Suppressor macrophage treated with lipopolysaccharide for 1 hour (primary cell): ENCODE data around the gene ZNF320.
"Not testable (repeated sequence)": the region's sequence is repeated elsewhere in the genome, so short reads cannot be mapped to it uniquely, and the experiment has no call there.

Source experiments
- DNase-seq, 3 donors: peaks; one replicate each; pipeline ENCODE4 v3.0.0-alpha.2; 2020 to 2022

Gene ZNF320

GRCh38 chr19:52897138-52897935, at the start of gene ZNF320:
Gene ZNF320 (minus strand): TSS chr19:52897635. CDS start chr19:52890255, 7,380 bp downstream.
- DNase-seq: peak; percentile 96 to 98 (median 98)

DNA sequence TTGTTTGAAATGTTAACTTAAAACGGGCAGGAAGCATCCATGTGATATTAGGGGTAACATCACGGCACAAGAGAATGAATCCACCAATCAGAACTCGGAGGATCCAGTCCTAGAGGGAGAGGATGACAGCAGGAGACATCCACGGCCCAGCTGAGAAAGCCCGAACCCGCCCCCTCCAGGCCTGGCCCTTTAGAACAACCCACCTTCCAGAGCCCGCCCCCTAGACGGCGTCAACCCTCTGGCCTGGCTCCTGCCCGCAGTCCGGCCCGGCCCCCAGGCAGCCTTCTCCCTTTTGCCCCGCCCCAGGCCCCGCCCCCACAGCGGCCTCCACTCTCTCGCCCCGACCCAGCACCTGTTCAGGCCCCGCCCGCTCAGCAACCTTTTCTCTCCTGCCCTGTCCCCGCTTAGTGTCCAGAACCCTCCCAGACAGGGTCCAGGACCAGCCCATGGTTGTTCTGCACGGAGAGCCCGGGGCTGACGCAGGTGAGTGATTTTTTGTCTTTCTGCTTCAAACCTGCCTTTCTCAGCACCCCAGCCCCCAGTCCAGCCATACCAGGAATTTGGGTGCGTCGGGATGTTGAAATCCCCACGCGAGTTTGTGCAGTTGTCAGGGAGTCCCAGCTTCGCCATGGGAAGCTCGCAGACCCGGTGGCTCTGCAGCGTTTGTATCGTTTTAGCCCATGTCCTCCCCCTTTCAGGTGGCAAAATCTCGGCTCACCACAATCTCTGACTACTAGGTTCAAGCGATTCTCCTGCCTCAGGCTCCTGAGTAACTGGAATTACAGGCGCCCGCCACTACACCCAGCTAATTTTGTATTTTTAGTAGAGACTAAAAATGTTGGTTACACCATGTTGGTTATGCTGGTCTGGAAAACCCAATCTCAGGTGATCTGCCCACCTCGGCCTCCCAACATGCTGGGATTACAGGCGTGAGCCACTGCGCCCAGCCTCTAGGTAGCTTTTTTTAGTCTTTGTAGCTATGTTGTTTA, 49.2 kb upstream of the ZNF320 start:
- DNase-seq: no peak

GRCh38 chr19:52945652-52946321, 48.4 kb upstream of the ZNF320 start:
- DNase-seq: no peak

GRCh38 chr19:52944703-52945493, 47.5 kb upstream of the ZNF320 start:
- not testable (repeated sequence) for DNase-seq

DNA sequence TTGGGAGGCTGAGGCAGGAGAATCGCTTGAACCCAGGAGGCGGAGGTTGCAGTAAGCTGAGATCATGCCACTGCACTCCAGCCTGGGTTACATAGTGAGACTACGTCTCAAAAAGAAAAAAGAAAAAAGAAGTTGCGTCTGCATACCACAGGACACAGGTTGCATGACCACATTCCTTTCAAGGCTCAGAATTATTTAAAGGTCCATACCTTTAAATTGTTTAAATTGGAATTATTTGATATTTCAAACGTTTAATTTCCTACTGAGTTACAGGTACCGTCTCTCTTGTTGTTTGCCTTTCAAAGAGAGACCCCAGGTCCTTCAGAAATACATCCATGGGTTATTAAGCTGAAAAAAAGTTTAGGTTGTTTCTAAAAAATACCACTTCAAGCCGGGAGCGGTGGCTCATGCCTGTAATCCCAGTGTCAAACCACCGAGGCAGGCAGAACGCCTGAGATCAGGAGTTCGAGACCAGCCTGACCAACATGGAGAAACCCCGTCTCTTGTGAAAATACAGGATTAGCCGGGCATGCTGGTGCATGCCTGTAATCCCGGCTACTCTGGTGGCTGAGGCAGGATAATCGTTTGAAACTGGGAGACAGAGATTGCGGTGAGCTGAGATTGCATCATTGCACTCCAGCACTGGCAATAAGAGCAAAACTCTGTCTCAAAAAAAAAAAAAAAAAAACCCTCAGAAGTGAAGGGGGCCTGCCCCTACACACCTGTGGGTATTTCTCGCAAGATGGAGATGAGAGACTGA, 46.6 kb upstream of the ZNF320 start:
- no peak for DNase-seq

DNA sequence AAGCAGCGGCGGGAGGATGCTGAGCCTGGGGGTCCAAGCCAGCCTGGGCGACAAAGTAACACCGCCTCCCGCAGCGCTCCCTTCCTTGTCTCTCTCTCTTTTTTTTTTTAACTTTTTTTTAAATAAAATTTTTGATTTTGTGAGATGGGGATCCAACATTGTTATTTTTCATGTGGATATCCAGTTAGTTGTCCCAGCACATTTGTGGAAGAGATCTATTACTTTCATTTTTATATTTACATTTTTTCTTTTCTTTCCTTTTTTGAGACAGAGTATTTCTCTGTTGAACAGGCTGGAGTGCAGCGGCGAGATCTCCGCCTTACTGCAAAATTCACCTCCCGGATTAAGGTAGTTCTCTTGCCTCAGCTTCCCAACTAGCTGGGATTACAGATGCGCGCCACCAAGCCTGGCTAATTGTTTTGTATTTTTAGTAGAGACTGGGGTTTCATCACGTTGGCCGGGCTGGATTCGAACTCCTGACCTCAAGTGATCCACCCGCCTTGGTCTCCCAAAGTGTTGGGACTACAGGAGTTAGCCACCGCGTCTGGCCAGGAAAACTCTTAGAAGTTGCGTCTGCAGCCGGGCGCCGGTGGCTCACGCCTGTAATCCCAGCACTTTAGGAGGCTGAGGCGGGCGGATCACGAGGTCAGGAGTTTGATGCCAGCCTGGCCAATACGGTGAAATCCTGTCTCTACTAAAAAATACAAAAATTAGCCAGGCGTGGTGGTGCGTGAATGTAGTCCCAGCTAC, 45.9 kb upstream of the ZNF320 start:
- no peak for DNase-seq

DNA sequence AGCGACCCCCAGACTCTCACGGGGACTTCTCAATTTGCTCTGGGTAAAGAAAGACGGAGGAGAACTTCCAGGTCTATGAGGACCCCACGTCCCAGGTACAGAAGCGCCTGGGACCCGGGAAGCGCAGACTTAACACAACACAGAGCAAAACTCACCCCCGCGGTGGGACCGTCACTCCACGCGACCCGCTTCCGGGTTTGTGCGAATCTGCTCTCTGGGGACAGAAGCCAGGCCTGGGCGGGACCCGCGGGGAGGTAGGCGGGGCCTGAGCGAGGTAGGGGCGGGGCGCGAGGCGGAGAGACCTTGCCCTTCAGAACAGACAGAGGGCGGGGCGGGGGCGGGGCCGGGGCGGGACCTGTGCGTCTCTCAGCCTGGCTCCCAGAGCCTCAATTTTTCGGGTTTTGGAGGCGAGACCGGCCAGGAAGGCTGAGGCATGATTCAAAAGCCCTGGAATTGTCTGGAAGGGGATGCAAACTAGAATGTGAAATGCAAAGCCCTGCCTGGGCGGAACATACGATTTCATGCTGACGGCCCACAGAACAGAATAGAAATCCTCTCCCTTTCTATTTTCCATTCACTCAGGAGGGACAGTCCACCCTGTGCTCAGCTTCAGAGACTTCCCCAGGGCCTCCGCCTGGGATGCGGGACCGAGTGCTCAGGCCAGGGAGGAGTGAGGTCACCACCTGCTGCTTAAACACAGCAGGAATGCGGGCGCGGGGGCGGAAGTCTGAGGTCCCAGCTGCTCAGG, 45.1 kb upstream of the ZNF320 start:
- DNase-seq: peak; percentile 91 to 95 (median 94)

DNA sequence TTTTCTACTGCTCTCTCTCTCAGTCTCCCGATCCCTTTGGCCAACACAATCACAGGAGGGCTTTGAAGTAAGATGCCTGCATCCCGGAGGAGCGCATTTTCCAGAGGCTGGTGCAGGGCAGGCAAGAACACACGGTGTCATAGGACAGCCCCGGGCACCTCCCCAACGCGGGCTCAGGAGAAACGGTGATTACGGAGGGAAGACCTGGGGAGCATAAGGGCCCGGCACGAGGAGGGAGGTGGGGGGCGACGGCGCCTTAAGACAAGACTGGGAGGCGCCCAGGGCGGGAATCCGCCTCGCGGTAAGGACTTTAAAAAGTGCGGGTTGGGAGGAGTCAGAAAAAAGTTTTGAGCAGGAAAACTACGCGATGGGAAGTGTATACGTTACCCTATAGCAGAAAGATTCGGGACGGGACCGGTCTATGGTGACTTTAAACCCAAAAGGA, 44.5 kb upstream of the ZNF320 start:
- peak; percentile 21 to 51 (median 38) for DNase-seq

DNA sequence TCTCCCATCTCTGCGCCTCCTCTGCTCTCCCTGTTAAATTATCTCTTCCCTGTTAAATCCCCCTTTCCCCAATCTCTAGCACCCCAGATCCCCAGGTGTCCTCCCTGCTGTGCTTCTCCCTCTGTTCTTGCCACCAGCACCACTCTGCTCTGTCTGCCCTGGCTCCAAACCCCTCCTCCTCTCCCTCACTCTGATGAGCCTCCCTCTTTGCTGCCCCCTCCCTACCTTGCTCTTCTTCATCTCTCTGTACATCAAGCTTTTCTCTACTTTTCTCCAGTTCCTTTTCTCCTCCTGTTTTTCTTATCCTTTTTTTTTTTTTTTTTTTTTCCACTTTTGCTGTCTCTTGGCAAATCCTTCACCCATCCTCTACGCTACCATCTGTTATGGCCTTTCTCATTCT, 44.1 kb upstream of the ZNF320 start:
- not testable (repeated sequence) for DNase-seq

DNA sequence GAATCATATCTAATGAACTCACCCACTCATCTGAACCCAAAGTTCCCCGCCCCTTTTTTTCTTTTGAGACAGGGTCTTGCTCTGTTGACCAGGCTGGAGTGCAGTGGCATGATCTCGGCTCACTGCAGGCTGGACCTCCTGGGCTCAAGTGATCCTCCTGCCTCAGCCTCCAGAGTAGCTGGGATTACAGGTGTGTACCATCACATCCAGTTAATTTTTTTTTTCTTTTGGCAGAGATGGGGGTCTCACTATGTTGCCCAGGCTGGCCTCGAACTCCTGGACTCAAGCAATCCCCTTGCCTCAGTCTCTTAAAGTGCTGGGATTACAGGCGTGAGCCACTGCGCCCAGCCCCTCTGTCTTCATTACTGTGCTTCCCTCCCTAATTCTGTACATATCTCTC, 43.5 kb upstream of the ZNF320 start:
- DNase-seq: not testable (repeated sequence)

DNA sequence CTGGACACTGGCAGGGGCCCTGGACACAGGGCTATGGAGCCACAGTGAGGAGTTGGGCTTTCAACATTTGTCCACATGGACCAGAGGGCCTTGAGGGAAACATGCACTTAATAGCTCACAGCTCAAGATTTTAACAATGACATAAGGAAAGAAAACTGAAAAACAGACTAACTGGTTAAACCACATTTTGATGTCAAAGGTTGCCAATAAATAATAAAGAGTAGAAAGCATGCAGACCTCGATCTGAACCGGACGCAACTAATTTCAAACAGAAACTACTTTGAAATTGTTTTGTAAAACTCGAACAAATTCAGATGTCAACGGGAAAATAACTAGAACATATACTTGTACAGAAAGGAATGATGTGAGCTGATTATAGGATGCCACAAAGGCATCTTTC, 41.3 kb upstream of the ZNF320 start:
- no peak for DNase-seq

DNA sequence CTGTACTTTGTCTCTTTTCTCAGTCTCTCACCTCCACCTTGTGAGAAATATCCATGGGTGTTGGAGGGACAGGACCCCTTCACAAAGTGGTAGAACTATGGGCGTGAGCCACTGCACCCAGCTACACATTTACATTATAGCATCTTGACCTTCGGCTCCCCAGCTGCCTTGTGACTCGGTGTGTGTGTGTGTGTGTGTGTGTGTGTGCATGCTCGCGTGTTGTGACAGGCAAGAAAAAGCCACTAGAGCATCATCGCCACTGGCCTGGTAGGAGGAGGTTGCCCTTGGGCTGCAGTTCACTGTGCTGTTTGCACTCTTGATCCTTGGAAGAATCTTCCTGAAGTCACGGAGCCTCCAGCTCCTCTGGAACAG, 39.5 kb upstream of the ZNF320 start:
- DNase-seq: no peak

GRCh38 chr19:52936151-52936953, 38.9 kb upstream of the ZNF320 start:
- peak; percentile 28 to 47 (median 33) for DNase-seq

DNA sequence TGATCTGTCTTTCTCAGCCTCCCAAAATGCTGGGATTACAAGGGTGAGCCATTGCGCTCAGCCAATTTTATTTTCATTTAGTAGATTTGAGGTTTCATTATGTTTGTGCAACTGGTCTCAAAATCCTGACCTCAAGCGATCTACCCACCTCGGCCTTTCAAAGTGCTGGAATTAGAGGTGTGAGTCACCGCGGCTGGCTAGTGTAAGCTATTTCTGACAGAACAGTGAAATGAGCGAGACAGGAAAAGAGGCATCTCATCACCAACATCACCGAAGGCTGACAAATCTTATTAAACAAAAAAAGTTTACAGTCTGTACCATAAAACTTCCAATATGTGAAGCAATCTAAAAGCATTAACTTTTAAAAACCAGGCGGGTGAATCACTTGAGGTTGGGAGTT, 38.0 kb upstream of the ZNF320 start:
- DNase-seq: peak; percentile 52 to 67 (median 67)

- DNase-seq: peak; percentile 18 to 32 (median 24)
Measured at GRCh38 chr19:52924641-52925040, 27.2 kb upstream of the ZNF320 start.

DNA sequence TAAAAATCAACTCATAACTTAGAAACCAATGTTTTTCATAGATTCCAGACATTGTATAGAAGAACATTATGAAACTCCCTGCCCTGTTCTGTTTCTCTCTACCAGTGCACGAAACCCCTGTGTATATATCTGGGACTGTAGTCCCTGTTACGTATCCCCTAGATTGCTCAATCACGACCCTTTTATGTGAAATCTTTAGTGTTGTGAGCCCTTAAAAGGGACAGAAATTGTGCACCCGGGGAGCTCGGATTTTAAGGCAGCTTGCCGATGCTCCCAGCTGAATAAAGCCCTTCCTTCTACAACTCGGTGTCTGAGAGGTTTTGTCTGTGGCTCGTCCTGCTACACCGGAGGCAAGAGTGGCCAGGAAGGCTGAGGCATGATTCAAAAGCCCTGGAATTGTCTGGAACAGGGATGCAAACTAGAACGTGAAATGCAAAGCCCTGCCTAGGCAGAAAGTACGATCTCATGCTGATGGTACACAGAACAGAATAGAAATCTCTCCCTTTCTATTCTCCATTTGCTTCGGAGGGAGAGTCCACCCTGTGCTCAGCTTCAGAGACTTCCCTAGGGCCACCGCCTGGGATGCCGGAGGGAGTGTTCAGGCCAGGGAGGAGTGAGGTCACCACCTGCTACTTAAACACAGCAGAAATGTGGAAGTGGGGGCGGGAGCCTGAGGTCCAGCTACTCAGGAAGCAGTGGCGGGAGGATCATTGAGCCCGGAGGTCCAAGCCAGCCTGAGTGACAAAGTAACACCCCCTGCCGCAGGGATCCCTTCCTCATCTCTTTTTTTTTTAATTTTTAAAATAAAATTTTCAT, 26.6 kb upstream of the ZNF320 start:
- peak; percentile 92 to 94 (median 94) for DNase-seq

DNA sequence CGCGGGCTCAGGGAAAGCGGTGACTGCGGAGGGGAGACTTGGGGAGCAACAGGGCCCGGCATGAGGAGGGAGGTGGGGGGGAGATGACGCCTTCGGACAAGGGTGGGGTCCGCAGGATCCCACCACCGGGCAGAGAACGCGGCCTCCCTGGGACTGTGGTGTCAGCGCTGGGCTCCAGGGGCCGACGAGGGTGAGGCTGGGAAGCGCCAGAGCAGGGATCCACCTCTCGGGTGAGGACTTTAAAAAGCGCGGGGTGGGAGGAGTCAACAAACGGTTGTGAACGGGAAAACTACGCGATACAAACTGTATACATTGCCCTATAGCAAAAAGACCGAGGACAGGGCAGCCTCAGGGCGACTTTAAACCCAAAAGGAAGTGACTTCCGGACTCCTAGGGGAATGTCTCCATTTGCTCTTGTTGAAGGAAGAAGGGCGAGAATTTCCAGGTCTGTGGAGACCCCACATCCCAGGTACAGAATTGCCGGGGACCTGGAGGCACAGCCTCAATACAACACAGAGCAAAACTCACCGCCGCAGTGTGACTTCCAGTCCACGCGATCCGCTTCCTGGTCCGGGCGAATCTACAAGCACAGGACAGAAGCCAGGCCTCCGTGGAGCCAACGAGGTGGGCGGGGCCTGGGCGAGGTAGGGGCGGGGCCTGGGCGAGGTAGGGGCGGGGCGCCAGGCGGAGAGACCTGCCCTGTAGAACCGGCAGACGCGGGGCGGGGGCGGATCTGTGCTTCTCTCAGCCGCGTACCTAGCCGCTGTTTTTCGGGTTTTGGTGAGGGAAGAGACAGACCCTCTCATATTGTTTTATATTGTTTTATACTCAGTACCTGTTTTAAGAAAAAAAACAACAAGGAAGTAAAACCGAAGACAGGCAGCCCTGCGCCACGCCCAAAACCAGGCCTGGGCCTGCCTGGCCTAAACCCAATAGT, 25.7 kb upstream of the ZNF320 start, which contains the start of gene ZNF888:
TSS of gene ZNF888 (minus strand) at position 588 of the 937 bp plus-strand sequence. CDS start 5,555 bp downstream, outside the sequence.
- peak; percentile 86 to 96 (median 93) for DNase-seq
